Skeletal muscle tissue (tissue), 4 donors: ENCODE data around the gene NBEAL2. TPM values are rescaled to one million over a fixed set of nuclear protein-coding genes. Genes with fewer than 3 reads are reported as not detected.

Source experiments
- H3K27ac ChIP-seq: one replicate; pipeline ENCODE4 v1.7.0; 2013; ENCODE audit warnings: mild to moderate bottlenecking, low read depth, low read length, inconsistent platforms
- H3K27me3 ChIP-seq, 3 donors: one replicate each; pipeline ENCODE4 v1.7.0; 2013; ENCODE audit warnings: low read length in 3 of 3; ENCODE audit not compliant: control insufficient read depth in 3 of 3, insufficient read depth in 3 of 3
- H3K36me3 ChIP-seq, 3 donors: one replicate each; pipeline ENCODE4 v1.7.0; 2013; ENCODE audit warnings: low read length in 3 of 3; ENCODE audit not compliant: control insufficient read depth in 3 of 3, insufficient read depth in 3 of 3
- H3K4me1 ChIP-seq, 3 donors: one replicate each; pipeline ENCODE4 v1.7.0; 2013; ENCODE audit warnings: low read length in 3 of 3, mild to moderate bottlenecking in 3 of 3; ENCODE audit not compliant: control insufficient read depth in 3 of 3, insufficient read depth in 3 of 3
- H3K4me3 ChIP-seq, 3 donors: one replicate each; pipeline ENCODE4 v1.7.0; 2013; ENCODE audit warnings: low read length in 3 of 3
- H3K9ac ChIP-seq, 3 donors: one replicate each; pipeline ENCODE4 v1.7.0; 2013; ENCODE audit warnings: low read length in 3 of 3, mild to moderate bottlenecking in 3 of 3, moderate library complexity in 2 of 3, low read depth in 1 of 3
- H3K9me3 ChIP-seq, 3 donors: one replicate each; pipeline ENCODE4 v1.7.0; 2013; ENCODE audit warnings: low read length in 3 of 3; ENCODE audit not compliant: control insufficient read depth in 3 of 3
- total RNA-seq: library from RNA; depleted of rRNA; stranded (reverse); fragments of >200 nt; gene quantifications from one replicate; pipeline ENCODE4 v1.2.3, GENCODE V29; 2014
- donor health status: Osteomylitis.

The NBEAL2 gene
- total RNA-seq, 1 donor from 2014 or later: 5.2 TPM

GRCh38 chr3:46971151-46971550, 8.3 kb upstream of the NBEAL2 start:
- peak overlapping the region; percentile 49 for H3K27ac ChIP-seq
- H3K9ac ChIP-seq: peak overlapping the region in 2 of 3 donors; percentile 46 to 61
- H3K9me3 ChIP-seq: no peaks in the 10 kb centered on the region
- no peaks in the 10 kb centered on the region for H3K27me3 ChIP-seq
- H3K4me1 ChIP-seq: peaks cover 62 to 75% (median 71%) of the 10 kb centered on the region in 3 donors
- peaks cover 0 to 4% (median 0%) of the 10 kb centered on the region in 3 donors for H3K36me3 ChIP-seq
- H3K4me3 ChIP-seq: peak overlapping the region; percentile 8 to 34 (median 30)

GRCh38 chr3:46971742-46972141, 7.7 kb upstream of the NBEAL2 start:
- H3K4me3 ChIP-seq: no peak overlapping the region
- H3K27me3 ChIP-seq: no peaks in the 10 kb centered on the region
- H3K9ac ChIP-seq: peak overlapping the region in 1 of 3 donors; percentile 61
- H3K9me3 ChIP-seq: no peaks in the 10 kb centered on the region
- no peak overlapping the region for H3K27ac ChIP-seq
- peaks cover 0 to 1% (median 0%) of the 10 kb centered on the region in 3 donors for H3K36me3 ChIP-seq
- H3K4me1 ChIP-seq: peaks cover 56 to 70% (median 66%) of the 10 kb centered on the region in 3 donors

GRCh38 chr3:46972396-46972795, 7.1 kb upstream of the NBEAL2 start:
- H3K9ac ChIP-seq: no peak overlapping the region
- H3K4me3 ChIP-seq: no peak overlapping the region
- H3K4me1 ChIP-seq: peaks cover 51 to 68% (median 65%) of the 10 kb centered on the region in 3 donors
- H3K27me3 ChIP-seq: no peaks in the 10 kb centered on the region
- no peaks in the 10 kb centered on the region for H3K9me3 ChIP-seq
- no peak overlapping the region for H3K27ac ChIP-seq
- no peaks in the 10 kb centered on the region for H3K36me3 ChIP-seq

GRCh38 chr3:46974421-46975171, 4.9 kb upstream of the NBEAL2 start:
- Histone ChIP-seq H3K27me3 (no peaks in the 10 kb centered on the region), H3K27ac (no peak overlapping the region), H3K9me3 (no peaks in the 10 kb centered on the region), H3K4me1 (peaks cover 48 to 60% (median 58%) of the 10 kb centered on the region in 3 donors), H3K9ac (no peak overlapping the region), H3K4me3 (no peak overlapping the region), H3K36me3 (no peaks in the 10 kb centered on the region)

- Histone ChIP-seq H3K27me3 (no peaks in the 10 kb centered on the region), H3K4me1 (peaks cover 40 to 46% (median 46%) of the 10 kb centered on the region in 3 donors), H3K27ac (peak within 1 kb of the TSS; percentile 91), H3K4me3 (peak within 1 kb of the TSS; percentile 98 to 99 (median 98)), H3K9ac (peak within 1 kb of the TSS; percentile 80 to 97 (median 97)), H3K36me3 (no peaks in the 10 kb centered on the region), H3K9me3 (no peaks in the 10 kb centered on the region)
Measured at GRCh38 chr3:46976326-46977190, 2.9 kb upstream of the NBEAL2 start, which contains the start of gene CCDC12. CCDC12 (minus strand) TSS chr3:46976745; CDS start chr3:46976732, 13 bp downstream.

GRCh38 chr3:46977811-46978195, 1.7 kb upstream of the NBEAL2 start:
- Histone ChIP-seq H3K27ac (peak overlapping the region; percentile 91), H3K9me3 (no peaks in the 10 kb centered on the region), H3K4me3 (no peak overlapping the region), H3K27me3 (no peaks in the 10 kb centered on the region), H3K9ac (no peak overlapping the region), H3K4me1 (peaks cover 34 to 46% (median 46%) of the 10 kb centered on the region in 3 donors), H3K36me3 (no peaks in the 10 kb centered on the region)

GRCh38 chr3:46978381-46978780, 1.1 kb upstream of the NBEAL2 start:
- Histone ChIP-seq H3K27ac (peak overlapping the region; percentile 91), H3K4me1 (peaks cover 34 to 49% (median 46%) of the 10 kb centered on the region in 3 donors), H3K27me3 (no peaks in the 10 kb centered on the region), H3K36me3 (no peaks in the 10 kb centered on the region), H3K9me3 (no peaks in the 10 kb centered on the region), H3K9ac (peak overlapping the region in 1 of 3 donors; percentile 92), H3K4me3 (peak overlapping the region in 1 of 3 donors; percentile 89)

- no peaks in the 10 kb centered on the region for H3K9me3 ChIP-seq
- no peaks in the 10 kb centered on the region for H3K27me3 ChIP-seq
- no peak overlapping the region for H3K27ac ChIP-seq
- peak overlapping the region in 2 of 3 donors; percentile 56 to 96 for H3K9ac ChIP-seq
- no peaks in the 10 kb centered on the region for H3K36me3 ChIP-seq
- H3K4me3 ChIP-seq: peak overlapping the region; percentile 68 to 89 (median 89)
- H3K4me1 ChIP-seq: peaks cover 26 to 40% (median 36%) of the 10 kb centered on the region in 3 donors
Measured at GRCh38 chr3:46979958-46980497, 562 bp downstream of the NBEAL2 start.

GRCh38 chr3:46981932-46982471, 2.5 kb downstream of the NBEAL2 start:
- peak overlapping the region; percentile 36 for H3K27ac ChIP-seq

More at GRCh38 chr3:46981932-46982471, 2.5 kb downstream of the NBEAL2 start:
- Histone ChIP-seq H3K9ac (peak overlapping the region in 1 of 3 donors; percentile 40), H3K4me1 (peaks cover 26 to 40% (median 40%) of the 10 kb centered on the region in 3 donors), H3K27me3 (no peaks in the 10 kb centered on the region), H3K9me3 (no peaks in the 10 kb centered on the region), H3K36me3 (no peaks in the 10 kb centered on the region), H3K4me3 (peak overlapping the region in 2 of 3 donors; percentile 27 to 43)
